ENCODE data around the gene LRRC14B.
"Not testable (repeated sequence)": the region's sequence is repeated elsewhere in the genome, so short reads cannot be mapped to it uniquely, and the experiment has no call there.

The LRRC14B gene

GRCh38 chr5:159448-160172 lies 31.7 kb upstream of the LRRC14B start:
- no peak for DNase-seq (ENCODE audit: low read depth in 3 of 3, low spot score in 1 of 3)

GRCh38 chr5:160173-160510 lies 31.2 kb upstream of the LRRC14B start:
- no peak for DNase-seq (ENCODE audit: low read depth in 3 of 3, low spot score in 1 of 3)

GRCh38 chr5:160921-161802 lies 30.1 kb upstream of the LRRC14B start:
- no peak for DNase-seq (ENCODE audit: low read depth in 3 of 3, low spot score in 1 of 3)

- no peak for DNase-seq (ENCODE audit: low read depth in 3 of 3, low spot score in 1 of 3)
Observed at GRCh38 chr5:161803-162110, 29.5 kb upstream of the LRRC14B start.

- DNase-seq (ENCODE audit: low read depth in 3 of 3, low spot score in 1 of 3): no peak
Observed at GRCh38 chr5:162190-162564, 29.1 kb upstream of the LRRC14B start.

GRCh38 chr5:162565-163337 lies 28.5 kb upstream of the LRRC14B start:
- DNase-seq (ENCODE audit: low read depth in 3 of 3, low spot score in 1 of 3): no peak

- DNase-seq (ENCODE audit: low read depth in 3 of 3, low spot score in 1 of 3): no peak
Observed at GRCh38 chr5:163338-163620, 28.0 kb upstream of the LRRC14B start.

- DNase-seq (ENCODE audit: low read depth in 3 of 3, low spot score in 1 of 3): no peak
Observed at GRCh38 chr5:163841-164240, 27.5 kb upstream of the LRRC14B start.

GRCh38 chr5:164244-164643 lies 27.1 kb upstream of the LRRC14B start:
- no peak for DNase-seq (ENCODE audit: low read depth in 3 of 3, low spot score in 1 of 3)

GRCh38 chr5:164783-165182 lies 26.5 kb upstream of the LRRC14B start:
- DNase-seq (ENCODE audit: low read depth in 3 of 3, low spot score in 1 of 3): not testable (repeated sequence)

- no peak for DNase-seq (ENCODE audit: low read depth in 3 of 3, low spot score in 1 of 3)
Observed at GRCh38 chr5:166441-167372, 24.6 kb upstream of the LRRC14B start.

GRCh38 chr5:167511-167910 lies 23.8 kb upstream of the LRRC14B start:
- no peak for DNase-seq (ENCODE audit: low read depth in 3 of 3, low spot score in 1 of 3)

- no peak for DNase-seq (ENCODE audit: low read depth in 3 of 3, low spot score in 1 of 3)
Observed at GRCh38 chr5:167982-168660, 23.2 kb upstream of the LRRC14B start.

- no peak for DNase-seq (ENCODE audit: low read depth in 3 of 3, low spot score in 1 of 3)
Observed at GRCh38 chr5:169071-169727, 22.1 kb upstream of the LRRC14B start.

GRCh38 chr5:169728-170094 lies 21.6 kb upstream of the LRRC14B start:
- DNase-seq (ENCODE audit: low read depth in 3 of 3, low spot score in 1 of 3): no peak

GRCh38 chr5:170971-171800 lies 20.1 kb upstream of the LRRC14B start:
- no peak for DNase-seq (ENCODE audit: low read depth in 3 of 3, low spot score in 1 of 3)

- no peak for DNase-seq (ENCODE audit: low read depth in 3 of 3, low spot score in 1 of 3)
Observed at GRCh38 chr5:171801-172331, 19.4 kb upstream of the LRRC14B start.

- no peak for DNase-seq (ENCODE audit: low read depth in 3 of 3, low spot score in 1 of 3)
Observed at GRCh38 chr5:172421-172820, 18.9 kb upstream of the LRRC14B start.

- DNase-seq (ENCODE audit: low read depth in 3 of 3, low spot score in 1 of 3): no peak
Observed at GRCh38 chr5:172841-173251, 18.4 kb upstream of the LRRC14B start.

Measured in stimulated activated CD4-positive, alpha-beta T cell treated with anti-CD3 and anti-CD28 coated beads, TNF-alpha, amount 100 ng/mL, for 1 hour (primary cell).